ENCODE measurements around the gene NKX3-2.

DNA sequence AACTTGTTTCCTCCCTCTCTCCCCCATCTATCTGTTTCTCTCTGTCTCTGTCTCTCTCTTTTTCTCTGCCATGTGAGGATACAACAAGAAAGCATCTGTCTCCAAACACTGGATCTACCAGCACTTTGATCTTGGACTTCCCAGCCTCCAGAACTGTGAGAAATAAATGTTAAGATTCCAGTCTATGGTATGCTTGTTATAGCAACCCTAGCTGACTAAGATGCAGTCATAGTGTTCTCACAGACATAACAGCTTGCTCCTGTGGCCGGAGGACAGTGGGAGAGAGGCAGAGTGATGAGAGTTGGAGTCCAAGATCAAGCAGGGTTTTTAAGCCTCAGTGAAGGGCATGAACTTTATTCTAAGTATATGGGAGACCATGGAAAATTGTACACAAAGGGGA lies 8.8 kb upstream of the NKX3-2 start:
- no peak for TF ChIP-seq EP300 (IDR thresholded peaks at IDR 0.05)
- TF ChIP-seq, protein P1, sequence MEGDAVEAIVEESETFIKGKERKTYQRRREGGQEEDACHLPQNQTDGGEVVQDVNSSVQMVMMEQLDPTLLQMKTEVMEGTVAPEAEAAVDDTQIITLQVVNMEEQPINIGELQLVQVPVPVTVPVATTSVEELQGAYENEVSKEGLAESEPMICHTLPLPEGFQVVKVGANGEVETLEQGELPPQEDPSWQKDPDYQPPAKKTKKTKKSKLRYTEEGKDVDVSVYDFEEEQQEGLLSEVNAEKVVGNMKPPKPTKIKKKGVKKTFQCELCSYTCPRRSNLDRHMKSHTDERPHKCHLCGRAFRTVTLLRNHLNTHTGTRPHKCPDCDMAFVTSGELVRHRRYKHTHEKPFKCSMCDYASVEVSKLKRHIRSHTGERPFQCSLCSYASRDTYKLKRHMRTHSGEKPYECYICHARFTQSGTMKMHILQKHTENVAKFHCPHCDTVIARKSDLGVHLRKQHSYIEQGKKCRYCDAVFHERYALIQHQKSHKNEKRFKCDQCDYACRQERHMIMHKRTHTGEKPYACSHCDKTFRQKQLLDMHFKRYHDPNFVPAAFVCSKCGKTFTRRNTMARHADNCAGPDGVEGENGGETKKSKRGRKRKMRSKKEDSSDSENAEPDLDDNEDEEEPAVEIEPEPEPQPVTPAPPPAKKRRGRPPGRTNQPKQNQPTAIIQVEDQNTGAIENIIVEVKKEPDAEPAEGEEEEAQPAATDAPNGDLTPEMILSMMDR (IDR thresholded peaks at IDR 0.05), result no peak
